HepG2 (cell line): ENCODE results near the gene SPDYE16. TPM values are rescaled to one million over a fixed set of nuclear protein-coding genes. Genes with fewer than 3 reads are reported as not detected.

Experiments
- ARNTL ChIP-seq: sonication (generic); formaldehyde crosslinking; IDR thresholded peaks from 2 replicates; pipeline ENCODE4 v1.4.0; 2020; ENCODE audit warnings: mild to moderate bottlenecking, missing genetic modification reagents
- BRCA1 ChIP-seq: sonication (generic); formaldehyde crosslinking; IDR thresholded peaks from 2 replicates; pipeline ENCODE4 v1.4.0; 2020; ENCODE audit warnings: missing genetic modification reagents
- ESRRA ChIP-seq: sonication (generic); formaldehyde crosslinking; IDR thresholded peaks from 2 replicates; pipeline ENCODE4 v1.5.1; 2020; ENCODE audit warnings: mild to moderate bottlenecking, low read depth, missing genetic modification reagents
- HDAC1 ChIP-seq: sonication (generic); formaldehyde crosslinking; IDR thresholded peaks from 2 replicates; pipeline ENCODE4 v1.5.1; 2020; ENCODE audit warnings: mild to moderate bottlenecking, missing genetic modification reagents
- HIC2 ChIP-seq: sonication (generic); formaldehyde crosslinking; IDR thresholded peaks from 2 replicates; pipeline ENCODE4 v1.9.0; 2022; ENCODE audit warnings: low read depth, missing genetic modification reagents
- HNF1B ChIP-seq: sonication (generic); formaldehyde crosslinking; IDR thresholded peaks from 2 replicates; pipeline ENCODE4 v1.5.1; 2020; ENCODE audit warnings: mild to moderate bottlenecking, moderate library complexity, missing genetic modification reagents
- HNRNPH1 ChIP-seq: fragments of 200-400 bp; formaldehyde crosslinking; optimal IDR thresholded peaks from 2 replicates; pipeline ENCODE3; 2017; ENCODE audit warnings: mild to moderate bottlenecking, low read depth, low read length
- HNRNPLL ChIP-seq: fragments of 200-400 bp; formaldehyde crosslinking; IDR thresholded peaks from 2 replicates; pipeline ENCODE4 v1.6.1; 2017; ENCODE audit warnings: mild to moderate bottlenecking, low read depth, low read length; ENCODE audit not compliant: poor library complexity, severe bottlenecking
- KDM5B ChIP-seq: sonication (generic); formaldehyde crosslinking; IDR thresholded peaks from 2 replicates; pipeline ENCODE4 v1.4.0; 2020; ENCODE audit warnings: missing genetic modification reagents, mild to moderate bottlenecking, borderline replicate concordance
- MAF1 ChIP-seq: sonication (generic); formaldehyde crosslinking; IDR thresholded peaks from 2 replicates; pipeline ENCODE4 v1.5.0; 2020; ENCODE audit warnings: missing genetic modification reagents, borderline replicate concordance
- MEIS1 ChIP-seq: sonication (generic); formaldehyde crosslinking; IDR thresholded peaks from 2 replicates; pipeline ENCODE4 v1.9.0; 2021; ENCODE audit warnings: mild to moderate bottlenecking, missing genetic modification reagents, moderate library complexity, borderline replicate concordance
- MEIS2 ChIP-seq: sonication (generic); formaldehyde crosslinking; IDR thresholded peaks from 2 replicates; pipeline ENCODE4 v1.9.0; 2021; ENCODE audit warnings: mild to moderate bottlenecking, missing genetic modification reagents
- NFE2 ChIP-seq: sonication (generic); formaldehyde crosslinking; IDR thresholded peaks from 2 replicates; pipeline ENCODE4 v1.4.0; 2020; ENCODE audit warnings: missing genetic modification reagents
- NR3C1 ChIP-seq: sonication (generic); formaldehyde crosslinking; IDR thresholded peaks from 2 replicates; pipeline ENCODE4 v1.4.0; 2020; ENCODE audit warnings: missing genetic modification reagents
- ONECUT2 ChIP-seq: sonication (generic); formaldehyde crosslinking; IDR thresholded peaks from 2 replicates; pipeline ENCODE4 v1.4.0; 2020; ENCODE audit warnings: missing genetic modification reagents
- PHF21A ChIP-seq: sonication (generic); formaldehyde crosslinking; IDR thresholded peaks from 2 replicates; pipeline ENCODE4 v1.5.0; 2020; ENCODE audit warnings: mild to moderate bottlenecking, missing genetic modification reagents
- SALL1 ChIP-seq: sonication (generic); formaldehyde crosslinking; IDR thresholded peaks from 2 replicates; pipeline ENCODE4 v1.8.0; 2022; ENCODE audit warnings: mild to moderate bottlenecking, missing genetic modification reagents
- SAP130 ChIP-seq: IDR thresholded peaks from 2 replicates; pipeline ENCODE4 v1.6.1; 2016; ENCODE audit warnings: low read depth
- SIN3A ChIP-seq: IDR thresholded peaks from 2 replicates; pipeline ENCODE4 v1.6.1; 2011; ENCODE audit warnings: low read depth, mild to moderate bottlenecking, control low read depth, low read length, borderline replicate concordance
- SMC3 ChIP-seq: IDR thresholded peaks from 2 replicates; pipeline ENCODE4 v1.6.1; 2011; ENCODE audit warnings: low read length, improper control_type of control experiment
- SYNCRIP ChIP-seq: fragments of 200-400 bp; formaldehyde crosslinking; IDR thresholded peaks from 2 replicates; pipeline ENCODE4 v1.6.1; 2018; ENCODE audit warnings: mild to moderate bottlenecking, low read depth, low read length; ENCODE audit not compliant: insufficient read depth
- TFAP4 ChIP-seq: sonication (generic); IDR thresholded peaks from 2 replicates; pipeline ENCODE4 v1.6.1; 2016; ENCODE audit warnings: low read depth, borderline replicate concordance
- U2AF2 ChIP-seq: fragments of 200-400 bp; formaldehyde crosslinking; IDR thresholded peaks from 2 replicates; pipeline ENCODE4 v1.6.1; 2017; ENCODE audit warnings: low read depth, mild to moderate bottlenecking, low read length
- ZNF12 ChIP-seq: sonication (generic); formaldehyde crosslinking; IDR thresholded peaks from 2 replicates; pipeline ENCODE4 v1.5.0; 2020; ENCODE audit warnings: missing genetic modification reagents
- ZNF143 ChIP-seq: sonication (generic); formaldehyde crosslinking; IDR thresholded peaks from 2 replicates; pipeline ENCODE4 v1.4.0; 2020; ENCODE audit warnings: missing genetic modification reagents
- ZNF547 ChIP-seq: sonication (generic); formaldehyde crosslinking; IDR thresholded peaks from 2 replicates; pipeline ENCODE4 v1.5.1; 2020; ENCODE audit warnings: mild to moderate bottlenecking, missing genetic modification reagents
- ZNF557 ChIP-seq: sonication (generic); formaldehyde crosslinking; IDR thresholded peaks from 2 replicates; pipeline ENCODE4 v1.4.0; 2020; ENCODE audit warnings: missing genetic modification reagents
- ZNF567 ChIP-seq: sonication (generic); formaldehyde crosslinking; IDR thresholded peaks from 2 replicates; pipeline ENCODE4 v1.8.1; 2023; ENCODE audit warnings: mild to moderate bottlenecking, missing genetic modification reagents, borderline replicate concordance
- ZNF766 ChIP-seq: sonication (generic); formaldehyde crosslinking; IDR thresholded peaks from 2 replicates; pipeline ENCODE4 v1.5.0; 2020; ENCODE audit warnings: missing genetic modification reagents, borderline replicate concordance
- ZNF777 ChIP-seq: sonication (generic); formaldehyde crosslinking; IDR thresholded peaks from 2 replicates; pipeline ENCODE4 v1.4.0; 2020; ENCODE audit warnings: missing genetic modification reagents
- polyA plus RNA-seq, 8 experiments: library from polyadenylated mRNA; depleted of rRNA in 3 of 8; stranded (reverse) in 7 of 8; unstranded in 1 of 8; fragments of >200 nt; fragmentation: Illumina TruSeq in 4 of 8; extraction: Trizol in 4 of 8; gene quantifications; 2 replicates each; pipeline versions ENCODE4 v1.2.1 to v1.2.3, GENCODE V29; 2011 to 2016; ENCODE audit warnings: low read depth in 4 of 8, missing spikeins in 1 of 8, mixed read lengths in 1 of 8; ENCODE audit not compliant: insufficient read depth in 1 of 8
- total RNA-seq, 5 experiments: library from RNA; depleted of rRNA; stranded (reverse); fragments of >200 nt; fragmentation: Illumina TruSeq; extraction: Trizol; gene quantifications; 2 replicates each; pipeline ENCODE4 v1.2.3, GENCODE V29; 2016; ENCODE audit warnings: low read depth in 1 of 5

The SPDYE16 gene
- total and polyA plus RNA-seq, 2 of the 13 experiments (the other 11 are each of a cell fraction or from before 2014, with no cell fraction given) = 0.11 TPM; not detected in 1

- TF ChIP-seq HNF1B (CRISPR knock-in tag) (0 out of 2 replicates have a peak, but pooled peaks have one; percentile 67), BRCA1 (CRISPR knock-in tag) (no peak), SIN3A (no peak), ZNF766 (CRISPR knock-in tag) (peak; percentile 36; the same call in 1 of the 2 replicates), U2AF2 (no peak), PHF21A (no peak), ZNF547 (CRISPR knock-in tag) (peak; percentile 77; the same call in 1 of the 2 replicates), HDAC1 (peak; percentile 57), ZNF143 (CRISPR knock-in tag) (no peak), ZNF777 (CRISPR knock-in tag) (0 out of 2 replicates have a peak, but pooled peaks have one; percentile 33), SALL1 (peak; percentile 71), KDM5B (CRISPR knock-in tag) (peak; percentile 67; the same call in 1 of the 2 replicates), TFAP4 (no peak), HNRNPLL (peak; percentile 55), ZNF567 (CRISPR knock-in tag) (0 out of 2 replicates have a peak, but pooled peaks have one; percentile 84), HIC2 (CRISPR knock-in tag) (peak; percentile 78; the same call in 1 of the 2 replicates), NR3C1 (CRISPR knock-in tag) (no peak), ARNTL (CRISPR knock-in tag) (0 out of 2 replicates have a peak, but pooled peaks have one; percentile 36), SAP130 (CRISPR knock-in tag) (peak; percentile 65), ZNF557 (CRISPR knock-in tag) (no peak), MEIS1 (peak; percentile 48; the same call in 1 of the 2 replicates), SMC3 (peak; percentile 23; the same call in 1 of the 2 replicates), ESRRA (CRISPR knock-in tag) (no peak; the same call in none of the 2 replicates), NFE2 (CRISPR knock-in tag) (no peak), MEIS2 (CRISPR knock-in tag) (peak; percentile 34; the same call in 1 of the 2 replicates), MAF1 (CRISPR knock-in tag) (no peak), HNRNPH1 (no peak), ZNF12 (CRISPR knock-in tag) (peak; percentile 74), SYNCRIP (no peak), ONECUT2 (CRISPR knock-in tag) (no peak)
Measured at GRCh38 chr7:76515999-76516443, 27.1 kb downstream of the SPDYE16 start (continued).
